Cerebellar cortex (tissue), 1 donor: ENCODE measurements around the gene PAQR7.

Source experiments
- DNase-seq: peaks from one replicate; pipeline ENCODE4 v3.0.0-alpha.2; 2015; ENCODE audit warnings: low spot score

The PAQR7 gene

DNA sequence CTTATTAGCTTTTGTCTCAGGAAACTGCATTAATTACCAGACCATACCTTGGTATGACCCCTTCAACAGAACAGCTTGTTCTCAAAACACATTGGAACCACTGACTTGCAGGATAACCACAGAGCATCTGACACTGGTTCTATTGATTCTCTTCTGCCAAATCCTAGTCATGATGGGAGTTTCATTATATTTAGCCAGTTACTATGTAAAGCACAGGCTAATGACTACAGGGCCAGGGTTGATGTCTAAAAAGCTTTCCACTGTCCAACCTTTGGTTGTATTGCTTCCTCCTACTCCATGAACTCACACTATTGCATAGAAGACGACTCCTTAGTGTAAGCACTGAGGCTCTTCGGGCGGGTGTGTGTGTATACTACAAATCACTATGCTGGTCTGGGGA, 27.0 kb upstream of the PAQR7 start:
- DNase-seq, result no peak

DNA sequence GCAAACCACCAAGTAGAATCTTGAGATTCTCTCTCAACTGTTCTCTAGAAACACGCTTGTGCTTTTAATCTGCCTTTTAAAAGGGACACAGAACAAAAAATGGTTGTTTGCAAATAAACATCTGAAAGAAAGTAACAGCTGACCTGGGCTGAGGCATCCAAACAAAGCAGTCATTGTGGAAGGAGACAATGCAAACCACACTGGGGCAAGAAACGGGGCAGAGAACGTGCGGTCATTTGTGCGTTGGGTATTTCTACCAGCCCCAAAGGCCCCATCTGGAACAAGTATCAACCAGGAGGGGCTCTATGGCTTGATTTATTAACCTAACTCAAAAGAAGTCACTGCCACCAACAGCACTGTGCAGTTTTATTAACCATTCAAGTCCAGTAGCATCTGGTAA, 24.7 kb upstream of the PAQR7 start:
- no peak for DNase-seq

DNA sequence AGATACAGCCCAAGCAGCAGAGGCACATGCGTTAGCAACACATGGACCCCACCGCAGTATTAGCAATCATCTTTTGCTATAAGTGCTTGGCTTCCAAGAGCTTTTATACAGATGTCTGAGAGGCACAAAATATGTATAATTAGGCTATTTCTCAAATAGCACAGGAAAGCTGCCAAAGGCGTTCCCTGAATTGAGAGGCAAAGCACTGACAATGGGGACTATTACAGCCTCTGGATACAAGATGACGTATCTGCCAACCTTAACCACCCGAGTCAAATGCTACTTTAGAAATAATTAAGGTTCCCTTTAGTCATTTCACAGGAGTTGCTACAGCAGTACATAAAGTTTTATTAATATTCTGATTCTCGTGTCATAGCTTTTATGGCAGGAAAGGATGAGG, 24.3 kb upstream of the PAQR7 start:
- DNase-seq, result no peak

DNA sequence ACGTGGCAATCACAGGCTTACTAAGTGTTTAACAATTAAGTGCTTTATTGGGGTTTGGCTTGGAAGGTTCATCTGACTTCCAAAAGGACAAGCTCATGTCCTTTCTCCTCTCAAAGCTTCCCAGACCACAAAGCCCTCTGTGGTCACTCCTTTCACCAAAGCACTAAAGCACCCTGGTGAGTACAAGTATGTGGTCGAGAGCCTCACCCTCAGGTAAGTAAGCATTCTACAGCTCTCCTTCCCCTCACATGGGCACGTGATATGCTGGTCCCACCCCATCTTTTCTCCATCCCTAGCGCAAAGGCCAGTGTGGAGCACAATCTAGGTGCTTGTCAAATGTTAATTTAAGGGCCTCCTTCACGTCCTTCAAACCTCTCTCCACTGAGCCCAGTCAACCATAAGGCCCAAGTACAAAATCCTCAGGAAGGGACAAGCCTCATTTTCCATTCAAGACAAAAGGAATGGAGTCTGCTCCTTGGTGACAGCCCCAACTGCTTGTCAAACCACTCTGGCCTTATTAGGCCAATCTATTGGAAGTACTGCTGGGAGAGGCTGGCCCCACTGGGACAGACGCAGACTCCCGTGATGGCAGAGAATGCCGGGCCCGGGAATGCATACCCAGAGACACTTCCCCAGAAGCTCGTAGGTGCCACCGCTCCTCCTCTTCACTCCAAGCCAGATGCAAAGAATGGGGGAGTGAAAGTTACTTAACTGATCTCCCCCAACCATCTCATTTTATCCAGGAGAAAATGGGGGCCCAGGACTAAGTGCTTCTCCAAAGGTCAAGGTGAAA, 22.9 kb upstream of the PAQR7 start:
- peak; percentile 28 for DNase-seq

DNA sequence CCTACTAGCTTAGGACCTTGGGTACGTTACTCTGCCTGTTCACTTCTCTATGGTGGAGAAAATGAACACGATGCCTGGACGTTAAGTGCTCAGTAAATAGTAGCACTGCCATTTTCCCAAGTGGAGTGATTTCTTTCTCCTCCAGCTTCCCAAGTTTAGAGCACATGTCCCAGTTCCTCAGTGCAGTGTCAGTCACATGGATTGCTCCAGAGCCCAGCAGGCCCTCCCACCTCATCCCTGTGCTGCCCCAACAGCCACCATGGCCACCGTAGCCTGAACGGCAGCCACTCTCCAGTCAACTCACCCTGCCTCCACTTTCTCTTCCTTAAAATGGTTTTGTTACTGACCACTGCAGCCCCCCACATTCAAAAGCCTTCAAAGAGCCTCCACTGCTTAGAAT, 22.2 kb upstream of the PAQR7 start:
- DNase-seq, result peak; percentile 44

DNA sequence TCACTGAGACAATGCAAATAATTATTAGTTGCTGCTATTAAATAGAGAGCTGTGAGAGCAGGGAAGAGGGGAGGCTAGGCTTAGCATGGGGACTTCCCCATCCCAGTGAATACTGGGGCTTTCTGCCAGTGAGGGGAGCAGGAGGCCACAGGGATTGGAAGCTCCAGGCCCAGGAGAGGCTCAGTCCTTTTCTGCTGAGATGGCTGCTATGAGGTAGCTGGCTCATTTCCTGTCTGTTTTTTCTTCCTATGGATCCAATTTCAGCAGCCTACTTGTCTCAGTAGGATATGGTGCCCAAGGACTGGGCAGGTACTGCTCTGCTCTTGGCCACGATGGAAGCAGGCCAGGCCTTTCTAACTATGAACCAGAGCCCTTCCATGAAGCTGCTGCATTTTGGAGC, 20.8 kb upstream of the PAQR7 start:
- peak; percentile 64 for DNase-seq

DNA sequence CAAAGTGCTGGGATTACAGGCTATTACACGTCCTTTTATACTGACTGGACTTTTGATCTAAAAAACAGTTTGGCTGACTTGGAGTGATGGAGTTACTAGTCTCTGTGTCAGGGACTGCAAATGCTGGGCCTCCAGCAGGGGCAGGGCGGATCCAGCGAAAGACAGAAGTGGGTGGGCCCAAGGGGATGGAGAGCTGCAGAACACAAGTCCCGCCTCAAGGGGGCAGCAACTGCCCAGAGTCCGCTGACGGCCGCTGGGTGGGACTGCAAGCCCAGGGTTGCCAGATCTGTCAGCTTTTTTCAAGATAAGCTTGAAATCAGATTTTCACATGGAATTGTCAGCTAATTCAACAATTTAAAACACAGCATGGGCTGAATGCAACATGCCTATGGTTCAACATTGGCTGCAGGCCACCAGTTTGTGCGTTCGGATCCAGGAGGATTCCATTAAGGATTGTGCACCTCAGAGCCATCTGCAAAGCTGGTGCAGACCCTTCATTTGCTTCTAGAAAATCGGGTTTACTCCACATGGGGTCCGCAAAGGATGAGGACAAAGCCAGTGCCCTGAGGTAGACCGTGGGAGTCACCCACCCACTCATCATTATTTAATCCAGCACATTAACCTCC, 20.0 kb upstream of the PAQR7 start:
- DNase-seq, result peak; percentile 95

DNA sequence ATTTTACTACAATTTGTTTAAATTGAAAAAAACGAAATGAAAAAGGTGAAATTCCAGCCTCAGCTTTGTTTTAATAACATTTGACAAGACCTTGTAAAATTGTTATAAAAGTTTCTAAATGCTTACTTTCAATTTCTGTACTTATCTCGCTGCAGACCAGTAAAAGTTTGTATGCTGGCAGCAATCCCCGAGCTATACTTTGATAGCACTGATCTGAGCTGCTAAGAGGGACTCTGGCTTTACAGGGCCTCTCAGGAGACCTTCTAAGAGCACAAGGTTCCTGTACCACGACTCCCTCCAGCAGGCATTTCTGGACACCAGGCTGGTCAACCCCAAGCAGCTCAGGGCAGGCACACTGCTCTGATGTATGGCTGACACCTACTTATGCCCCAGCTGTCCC, 17.6 kb upstream of the PAQR7 start:
- no peak for DNase-seq

DNA sequence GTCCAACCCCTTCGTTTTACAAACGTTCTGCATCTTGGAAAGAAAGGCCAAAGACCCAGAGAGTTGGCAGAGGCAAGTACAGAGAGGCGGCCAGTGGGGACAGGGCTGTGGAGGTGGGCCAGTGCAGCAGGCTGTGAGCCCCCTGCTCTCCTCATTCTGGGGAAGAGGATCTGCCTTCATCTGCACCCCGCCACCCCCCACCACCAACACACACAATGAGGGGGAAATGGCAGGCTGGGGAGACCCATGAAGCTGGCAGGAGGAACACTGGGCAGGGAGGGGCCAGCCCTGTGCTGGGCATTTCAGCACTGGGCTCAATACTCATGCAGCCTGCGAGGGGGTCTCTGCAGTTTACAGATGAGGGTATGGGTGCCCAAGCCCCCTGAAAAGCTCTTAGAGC, 16.1 kb upstream of the PAQR7 start:
- no peak for DNase-seq

DNA sequence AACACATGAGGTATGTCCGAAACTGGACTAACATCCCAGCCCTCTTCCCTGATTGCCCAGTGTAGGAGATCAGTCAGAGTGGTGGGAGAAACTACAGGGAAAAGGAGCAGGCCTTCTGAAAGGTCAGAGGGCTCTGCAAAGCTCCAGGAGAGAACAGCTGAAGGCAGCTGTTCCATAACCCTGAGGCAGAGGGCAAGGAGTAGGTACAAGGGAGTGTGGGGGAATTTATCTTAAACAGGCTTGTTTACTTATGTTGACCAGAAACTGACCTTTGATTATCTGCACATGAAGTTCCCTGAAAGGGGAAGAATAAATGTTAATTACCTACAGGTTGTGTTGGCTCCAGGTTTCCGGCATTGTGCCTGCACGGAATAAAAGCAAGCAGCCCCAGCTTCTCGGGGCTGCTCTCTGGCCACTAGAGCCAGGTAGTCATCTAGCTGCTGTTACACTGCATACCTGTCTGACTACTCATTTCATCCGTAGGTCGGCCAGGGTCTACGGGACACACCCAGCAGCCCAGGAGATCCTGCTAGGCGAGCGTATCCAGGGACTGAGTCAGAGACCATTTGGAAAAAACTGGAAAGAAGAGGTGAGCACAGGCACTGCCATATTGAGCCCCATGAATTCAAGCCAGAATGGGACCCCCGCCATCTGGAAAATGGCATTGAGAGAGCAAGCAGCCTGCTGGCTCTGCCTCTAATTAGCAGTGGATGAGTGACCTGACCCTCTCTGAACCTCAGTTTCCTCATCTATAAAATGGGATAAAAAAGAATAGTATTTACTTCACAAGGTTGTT, 14.9 kb upstream of the PAQR7 start:
- peak; percentile 36 for DNase-seq

DNA sequence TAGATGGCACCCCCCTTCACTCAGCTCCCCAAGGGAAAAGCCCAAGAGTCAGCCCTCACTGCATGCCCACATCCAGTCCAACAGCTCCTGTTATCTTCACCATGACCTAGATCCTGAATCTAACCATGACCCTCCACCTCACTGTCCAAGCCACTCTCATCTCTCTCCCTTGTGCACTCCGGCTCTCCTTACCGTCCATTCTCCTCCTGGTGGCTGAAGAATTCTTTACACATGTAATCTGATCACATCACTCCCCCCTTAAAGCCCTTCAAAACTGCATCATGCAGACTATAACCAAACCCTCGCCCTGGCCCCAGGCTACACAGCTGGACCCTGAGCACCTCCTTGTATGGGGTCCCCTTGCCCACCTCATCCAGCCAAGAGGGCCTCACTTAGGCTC, 14.0 kb upstream of the PAQR7 start:
- DNase-seq, result peak; percentile 39

DNA sequence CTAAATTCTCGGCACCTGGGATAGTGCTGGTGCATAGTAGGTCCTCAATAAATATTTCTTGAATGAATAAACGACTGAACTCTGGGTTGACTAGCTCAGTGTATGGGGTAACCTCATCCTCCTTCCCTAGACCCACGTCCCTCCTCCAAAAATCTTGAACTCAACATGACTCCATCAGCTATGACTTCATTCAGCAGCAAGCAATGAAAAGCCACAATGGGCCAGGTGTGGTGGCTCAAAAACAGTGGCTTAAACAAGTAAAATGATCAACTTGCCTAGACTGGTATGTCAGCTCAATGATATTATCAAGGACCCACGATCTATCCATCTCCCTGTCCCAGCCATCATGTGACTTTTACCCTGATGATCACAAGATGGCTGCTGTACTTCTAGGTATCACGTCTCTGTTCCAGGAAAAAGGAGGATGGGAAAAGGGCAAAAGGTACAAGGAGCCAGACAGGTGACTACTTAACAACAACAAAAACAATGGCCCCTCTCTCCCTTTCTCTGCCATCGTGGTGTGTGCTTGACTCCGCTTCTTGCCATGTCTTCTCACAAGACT, 13.0 kb upstream of the PAQR7 start:
- no peak for DNase-seq

DNA sequence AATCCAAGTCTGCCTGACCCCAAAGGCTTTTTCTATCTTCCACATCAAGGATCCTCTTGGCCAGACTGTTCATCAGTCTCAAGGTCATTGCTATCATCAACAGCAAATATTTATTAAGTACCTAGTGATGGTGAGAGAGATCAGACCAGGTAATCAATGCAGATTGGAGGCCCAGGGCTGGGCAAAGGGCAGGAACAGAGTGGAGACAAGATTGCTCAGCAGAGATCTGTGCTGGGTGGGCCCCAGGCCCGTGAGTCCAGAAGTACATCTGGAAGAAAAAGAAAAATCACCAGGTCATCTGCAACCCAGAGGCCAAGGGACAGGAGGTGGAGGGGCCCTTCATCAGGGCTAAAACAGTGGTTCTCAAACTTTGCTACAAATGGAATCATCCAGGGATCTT, 10.1 kb upstream of the PAQR7 start:
- no peak for DNase-seq

DNA sequence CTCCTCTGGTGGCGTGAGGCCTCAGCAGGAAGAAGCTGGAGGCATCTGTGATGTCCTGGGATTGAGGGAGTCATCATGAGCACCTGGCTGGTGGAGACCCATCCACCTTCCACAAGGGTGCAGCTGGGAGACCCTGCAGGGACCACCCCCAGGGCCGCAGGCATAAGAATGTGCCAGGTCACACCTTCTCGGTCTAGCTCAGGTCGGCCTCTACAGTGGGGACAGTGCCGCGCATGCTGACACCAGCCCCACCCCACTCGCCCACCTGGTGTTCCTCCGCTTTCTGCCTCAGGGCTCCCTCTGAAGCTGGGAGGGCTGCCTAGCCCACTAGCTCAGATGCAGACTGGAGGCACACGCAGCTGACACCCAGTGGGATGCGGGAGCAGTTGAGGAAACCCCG, 5.8 kb upstream of the PAQR7 start:
- no peak for DNase-seq

DNA sequence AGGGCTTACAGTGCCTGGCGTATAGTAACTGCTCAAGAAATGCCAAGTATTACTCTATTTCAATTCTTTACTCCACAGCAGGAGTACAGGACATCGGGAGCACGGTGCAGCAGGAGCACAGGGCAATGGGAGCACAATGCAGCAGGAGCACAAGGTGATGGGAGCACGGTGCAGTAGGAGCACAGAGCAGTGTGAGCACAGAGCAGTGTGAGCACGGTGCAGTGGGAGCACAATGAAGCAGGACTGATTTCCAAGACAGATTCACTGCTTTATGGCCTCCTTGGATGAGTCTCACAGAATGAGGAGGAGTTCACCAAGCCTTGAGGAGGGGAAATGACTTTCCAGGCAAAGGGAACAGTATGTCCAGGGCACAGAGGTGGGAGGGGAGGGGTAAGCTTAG, 5.0 kb upstream of the PAQR7 start:
- DNase-seq, result no peak

DNA sequence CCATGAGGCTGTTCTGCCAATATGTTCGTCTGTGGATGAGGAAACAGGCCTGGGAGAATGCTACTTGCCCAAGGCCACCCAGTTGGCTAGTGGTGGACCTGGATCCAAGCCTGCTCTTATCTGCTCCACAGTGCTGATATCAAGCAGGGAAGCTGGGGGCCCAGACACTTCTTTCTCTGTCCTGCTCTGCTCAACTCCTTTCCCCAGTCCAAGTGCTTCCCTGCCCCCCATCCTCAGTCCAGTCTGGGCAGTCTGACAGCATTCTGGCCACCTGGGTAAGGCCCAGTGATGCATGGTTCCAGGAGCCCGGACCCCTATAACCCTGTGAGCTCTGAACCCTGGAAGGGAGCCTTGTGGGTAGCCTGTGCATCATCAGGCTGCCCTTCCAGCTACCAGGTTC, 4.2 kb upstream of the PAQR7 start:
- DNase-seq, result no peak

DNA sequence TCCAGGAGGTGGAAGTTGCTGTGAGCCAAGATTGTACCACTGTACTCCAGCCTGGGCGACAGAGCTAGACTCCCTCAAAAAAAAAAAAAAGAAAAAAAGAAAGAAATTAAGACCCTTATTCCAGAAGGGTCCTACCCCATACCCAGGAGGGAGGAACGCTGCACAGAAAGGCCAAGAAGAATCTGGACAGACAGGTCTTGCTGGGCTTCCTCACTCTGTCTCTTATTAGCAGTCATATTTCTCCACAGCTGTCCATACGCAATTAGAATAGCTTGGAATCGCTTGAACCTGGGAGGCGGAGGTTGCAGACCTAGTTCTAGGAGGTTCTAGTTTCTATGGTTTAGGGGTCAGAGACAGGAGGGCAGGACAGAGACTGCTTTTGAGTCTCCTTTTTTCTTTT, 3.2 kb upstream of the PAQR7 start:
- no peak for DNase-seq

DNA sequence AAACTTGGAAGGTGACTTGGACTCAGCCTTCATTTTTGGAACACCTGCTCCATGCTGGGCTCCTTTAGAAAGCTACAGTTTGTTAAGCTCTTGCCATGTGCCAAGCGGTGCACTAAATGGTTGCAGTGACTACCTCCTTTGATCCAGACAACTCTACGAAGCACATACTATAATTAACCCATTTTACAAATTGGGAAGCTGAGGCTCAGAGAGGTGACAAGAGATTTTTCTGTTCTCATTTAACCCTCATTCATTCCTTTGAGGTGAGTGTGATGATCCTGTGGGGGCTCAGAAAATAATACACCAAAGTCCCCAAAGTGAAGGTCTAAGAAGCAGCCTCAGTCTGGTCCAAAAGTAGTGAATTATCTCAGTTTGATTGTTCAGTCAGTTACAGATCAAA, 1.6 kb upstream of the PAQR7 start:
- no peak for DNase-seq

DNA sequence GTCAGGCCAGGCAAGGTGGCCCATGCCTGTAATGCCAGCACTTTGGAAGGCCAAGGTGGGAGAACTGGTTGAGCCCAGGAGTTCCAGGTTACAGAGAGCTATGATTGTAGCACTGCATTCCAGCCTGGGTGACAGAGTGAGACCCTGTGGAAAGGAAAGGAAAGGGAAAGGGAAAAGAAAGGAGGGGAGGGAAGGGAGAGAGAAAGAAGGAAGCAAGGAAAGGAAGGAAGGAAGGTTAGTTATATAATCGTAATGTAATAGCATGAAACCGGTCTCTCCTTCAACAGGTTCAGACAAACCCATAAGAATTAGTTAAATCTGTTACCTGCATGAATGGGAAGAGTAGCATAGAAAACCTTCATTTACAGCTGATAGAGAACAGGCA, 1.2 kb upstream of the PAQR7 start:
- DNase-seq, result no peak

DNA sequence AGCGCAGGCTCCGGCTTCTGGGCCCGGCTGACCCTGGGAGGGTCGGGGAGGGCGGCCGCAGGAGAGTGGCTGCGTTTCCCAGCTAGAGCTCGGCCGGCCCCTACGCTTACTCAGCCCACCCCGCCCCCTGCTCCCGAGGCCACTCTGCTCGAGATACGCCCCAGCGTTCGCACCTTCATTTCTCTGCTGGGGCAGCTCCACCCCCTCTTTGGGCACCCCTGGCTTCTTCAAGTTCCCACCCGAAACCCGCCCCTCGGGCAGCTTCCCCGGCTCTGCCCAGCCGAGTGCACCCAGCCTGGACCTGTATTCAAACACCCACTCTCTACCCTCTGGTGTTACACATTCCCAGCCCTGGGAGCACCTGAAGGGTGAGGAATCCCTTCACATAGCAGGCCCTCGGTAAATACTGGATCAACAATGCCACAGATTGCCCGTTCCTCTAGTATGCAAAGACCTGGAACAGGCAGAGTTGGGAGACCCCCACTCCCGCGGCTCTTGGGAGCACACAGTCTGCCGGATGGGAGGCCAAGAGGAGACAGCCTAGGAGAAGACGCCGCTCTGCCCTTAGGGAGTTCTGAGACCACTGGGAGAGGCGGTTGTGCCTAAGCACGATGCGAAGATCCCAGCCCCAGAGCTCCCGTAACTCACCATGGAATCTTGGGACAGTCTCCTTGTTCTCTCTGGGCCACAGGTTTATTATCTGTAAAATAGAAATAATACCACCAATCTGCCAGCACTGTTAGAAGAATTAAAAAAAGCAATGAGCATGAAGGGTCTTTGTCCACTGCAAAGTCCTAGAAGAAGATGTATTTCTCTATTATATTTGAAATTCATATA, 566 bp upstream of the PAQR7 start:
- DNase-seq, result peak; percentile 37

DNA sequence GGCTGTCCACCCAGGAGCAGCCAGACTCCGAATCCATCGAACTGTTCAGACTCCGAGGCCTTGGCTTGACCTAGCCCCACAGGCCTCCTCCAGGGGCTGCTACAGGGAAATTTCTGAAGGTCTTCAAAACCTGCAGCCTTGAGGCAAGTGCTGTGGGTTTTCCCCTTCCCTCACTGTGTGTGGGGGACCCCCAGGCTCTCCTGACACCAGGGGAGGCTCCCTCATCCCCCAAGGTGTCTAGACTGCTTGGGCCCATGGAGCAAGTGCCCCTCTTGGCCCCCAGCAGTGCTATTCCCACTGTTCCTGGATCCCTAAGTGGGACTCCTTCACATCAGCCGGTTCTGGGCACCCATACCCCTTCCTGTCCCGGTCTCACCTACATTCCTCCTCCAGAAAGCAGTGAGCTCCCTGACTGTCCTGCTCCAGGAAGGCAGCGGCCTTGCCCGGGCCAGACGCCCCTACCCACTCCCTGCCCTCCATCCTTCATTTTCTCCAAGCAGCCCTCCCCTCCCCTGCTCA, 814 bp downstream of the PAQR7 start:
- no peak for DNase-seq

DNA sequence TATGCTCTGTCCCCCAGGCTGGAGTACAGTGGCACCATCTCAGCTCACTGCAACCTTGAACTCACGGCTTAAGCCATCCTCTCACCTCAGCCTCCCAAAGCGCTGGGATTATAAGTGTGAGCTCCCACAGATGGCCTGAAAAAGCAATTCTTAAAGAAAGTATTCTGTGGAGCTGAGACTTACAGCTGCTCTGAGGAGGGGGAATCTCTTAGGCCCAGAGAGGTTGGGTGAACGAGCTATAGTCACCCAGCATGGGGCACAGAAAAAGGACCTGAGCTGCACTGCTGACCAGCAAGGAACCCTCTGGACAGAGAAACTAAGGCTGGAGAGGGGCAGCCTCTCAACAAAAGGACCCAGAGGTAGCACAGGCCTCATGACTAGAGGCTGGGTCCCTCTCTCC, 1.3 kb downstream of the PAQR7 start:
- no peak for DNase-seq
